Activated CD4-positive, alpha-beta T cell treated with anti-CD3 and anti-CD28 coated beads, Interleukin-10, Interleukin-2, amounts not matched to agents 100 ng/mL and 50 ng/mL, durations not matched to agents 16 hours and 8 hours (primary cell): ENCODE measurements around the gene HS1BP3.

Source experiments
- DNase-seq: peaks from one replicate; pipeline ENCODE4 v3.0.0-alpha.2; 2020

The HS1BP3 gene

DNA sequence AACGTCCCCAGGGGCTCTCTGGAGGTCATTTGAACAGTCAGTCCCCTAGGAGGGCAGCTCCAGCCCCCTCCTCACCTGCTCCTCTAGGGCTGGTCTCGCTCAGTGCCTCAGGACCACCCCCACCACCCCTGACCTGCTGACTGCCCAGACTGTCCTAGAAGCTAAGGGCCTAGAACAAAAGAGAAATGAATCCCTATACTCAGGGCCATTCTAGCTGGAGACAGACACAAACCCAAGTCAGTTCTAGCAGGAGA is 83.0 kb downstream of the HS1BP3 start:
- DNase-seq, result no peak
